IMR-90 (cell line): ENCODE measurements around the gene ITPK1.

ENCODE experiments used
- CTCF ChIP-seq: conservative IDR thresholded peaks from 2 replicates; pipeline ENCODE4 v1.5.1; 2012; ENCODE audit warnings: mild to moderate bottlenecking, low read depth, low read length, improper control_type of control experiment
- FOS ChIP-seq: fragments of 150-350 bp; IDR thresholded peaks from 2 replicates; pipeline ENCODE4 v1.6.1; 2016; ENCODE audit warnings: low read depth, low read length
- MAFK ChIP-seq: IDR thresholded peaks from 2 replicates; pipeline ENCODE4 v1.6.1; 2012; ENCODE audit warnings: low read depth, low read length, improper control_type of control experiment

GRCh38 chr14:92959189-92959531, 156.6 kb downstream of the ITPK1 start:
- TF ChIP-seq CTCF (no peak), FOS (no peak), MAFK (no peak)
